Dedifferentiated amniotic fluid mesenchymal stem cell (primary cell): ENCODE measurements around the gene RSPH3.

Experiments used
- DNase-seq: peaks from one replicate; pipeline ENCODE4 v3.0.0-alpha.2; 2016; ENCODE audit errors: extremely low spot score

RSPH3 gene

GRCh38 chr6:158934157-158934556 lies 65.8 kb downstream of the RSPH3 start:
- no peak for DNase-seq

DNA sequence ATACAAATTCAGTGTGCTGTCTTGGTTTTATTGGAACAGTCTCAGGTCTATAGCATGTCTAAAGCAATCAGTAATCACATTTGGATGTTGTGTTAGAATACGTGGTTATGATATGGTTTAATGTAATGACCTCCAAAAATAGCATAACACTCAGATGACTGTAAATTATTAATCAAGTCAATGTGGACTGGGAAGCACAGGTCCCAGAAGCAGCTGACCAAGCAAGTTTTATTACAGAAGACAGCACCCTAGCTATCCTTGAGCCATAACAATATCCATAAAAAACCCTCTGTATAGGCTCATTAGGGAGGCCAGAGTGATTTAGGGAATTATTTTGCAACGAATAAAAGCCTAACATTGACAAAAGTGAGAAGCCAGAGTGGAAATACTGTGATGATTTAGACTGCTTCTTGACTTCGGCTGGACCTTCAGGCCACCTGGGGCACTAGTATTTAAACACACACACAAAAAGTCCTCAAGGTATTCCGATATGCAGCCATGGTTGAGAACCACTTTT lies 66.9 kb downstream of the RSPH3 start:
- DNase-seq, result no peak

DNA sequence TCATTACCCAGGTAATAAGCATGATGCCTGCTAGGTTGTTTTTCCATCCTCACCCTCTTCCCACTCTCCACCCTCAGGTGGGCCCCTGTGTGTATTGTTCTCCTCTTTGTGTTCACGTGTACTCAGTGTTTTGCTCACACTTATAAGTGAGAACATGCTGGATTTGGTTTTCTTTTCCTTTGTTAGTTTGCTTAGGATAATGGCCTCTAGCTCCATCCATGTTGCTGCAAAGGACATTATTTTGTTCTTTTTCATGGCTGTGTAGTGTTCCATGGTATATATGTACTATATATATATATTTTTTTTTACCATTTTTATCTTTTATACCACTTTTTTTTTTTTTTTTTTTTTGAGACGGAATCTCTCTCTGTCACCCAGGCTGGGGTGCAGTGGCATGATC lies 71.9 kb downstream of the RSPH3 start:
- no peak for DNase-seq

DNA sequence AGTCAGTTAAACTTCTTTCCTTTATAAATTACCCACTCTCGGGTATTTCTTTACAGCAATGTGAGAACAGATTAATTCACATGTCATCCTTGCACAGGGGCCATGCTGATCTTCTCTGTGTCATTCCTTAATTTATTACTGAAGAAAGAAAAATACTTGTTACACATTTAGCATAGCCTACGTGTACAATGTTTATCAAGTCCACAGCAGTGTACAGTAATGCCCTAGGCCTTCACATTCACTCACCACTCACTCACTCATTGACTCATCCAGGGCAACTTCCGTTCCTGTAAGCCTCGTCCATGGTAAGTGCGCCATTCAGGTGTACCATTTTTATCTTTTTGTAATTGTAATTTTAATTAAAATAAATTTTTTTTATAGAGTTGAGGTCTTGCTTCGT lies 73.6 kb downstream of the RSPH3 start:
- DNase-seq, result no peak

GRCh38 chr6:158924499-158925455 lies 75.2 kb downstream of the RSPH3 start:
- no peak for DNase-seq

DNA sequence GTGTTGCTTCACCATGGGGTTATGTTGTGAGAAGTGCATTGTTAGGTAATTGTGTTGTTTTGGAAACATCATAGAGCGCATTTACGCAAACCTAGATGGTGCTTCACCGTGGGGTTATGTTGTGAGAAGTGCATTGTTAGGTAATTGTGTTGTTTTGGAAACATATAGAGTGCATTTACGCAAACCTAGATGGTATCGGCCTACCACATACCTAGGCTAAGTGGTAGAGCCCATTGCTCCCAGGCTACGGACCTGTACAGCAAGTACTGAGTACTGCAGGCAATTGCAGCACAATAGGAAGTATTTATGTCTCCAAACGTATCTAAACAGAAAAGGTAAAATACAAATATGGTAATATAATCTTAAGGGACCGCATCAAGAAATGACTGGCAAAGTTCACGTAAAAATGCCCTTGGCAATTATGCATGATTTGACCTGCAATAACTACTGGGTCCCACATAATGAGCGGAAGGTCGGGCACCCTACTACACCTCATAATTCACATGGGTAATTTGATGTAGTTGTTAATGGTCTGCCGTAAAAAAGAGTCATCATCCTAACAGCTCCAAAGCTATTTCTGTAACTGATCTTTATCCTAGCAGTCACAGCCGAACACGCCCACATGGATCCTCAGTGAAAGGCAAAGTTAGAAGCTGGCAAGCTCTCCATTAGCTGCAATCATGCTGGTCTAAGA lies 76.0 kb downstream of the RSPH3 start:
- DNase-seq, result no peak
